DND-41 (cell line): ENCODE results near the gene ACSF3.
A peak's percentile ranks its signal among the peaks of the same experiment; 100 is the strongest.
"Not testable (repeated sequence)": the region's sequence is repeated elsewhere in the genome, so short reads cannot be mapped to it uniquely, and the experiment has no call there.

Source experiments
- ATAC-seq: fragments of 200-7000 bp; cut with Tn5 transposase; 3 replicates; pipeline ENCODE4 v1.9.1; 2021; ENCODE audit warnings: low read depth; ENCODE audit not compliant: insufficient read depth
- DNase-seq: peaks from one replicate; pipeline ENCODE4 v3.0.0-alpha.2; 2020
- H2AFZ ChIP-seq: 2 replicates; pipeline ENCODE4 v1.6.0; 2012; ENCODE audit warnings: low read depth, low read length
- H3K27ac ChIP-seq: 2 replicates; pipeline ENCODE4 v1.5.1; 2012; ENCODE audit warnings: low read length, inconsistent platforms
- H3K27me3 ChIP-seq: fragments of 200-600 bp; sonication (generic); 2 replicates; pipeline ENCODE4 v1.6.0; 2012; ENCODE audit warnings: low read length, mild to moderate bottlenecking, inconsistent platforms; ENCODE audit not compliant: insufficient read depth, poor library complexity
- H3K36me3 ChIP-seq: 2 replicates; pipeline ENCODE4 v1.5.1; 2012; ENCODE audit warnings: low read length, inconsistent platforms; ENCODE audit not compliant: insufficient read depth
- H3K4me1 ChIP-seq: 2 replicates; pipeline ENCODE4 v1.5.1; 2012; ENCODE audit warnings: mild to moderate bottlenecking, low read length; ENCODE audit not compliant: insufficient read depth
- H3K4me2 ChIP-seq: 2 replicates; pipeline ENCODE4 v1.6.0; 2012; ENCODE audit warnings: mild to moderate bottlenecking, moderate library complexity, low read length, inconsistent platforms; ENCODE audit not compliant: insufficient read depth
- H3K4me3 ChIP-seq, 2 experiments: fragments of 200-600 bp in 1 of 2; shearing (Covaris generic) in 1 of 2; 2 replicates each; pipeline ENCODE4 v1.5.1; 2012 to 2016; ENCODE audit warnings: inconsistent platforms in 2 of 2, low read length in 2 of 2, mild to moderate bottlenecking in 2 of 2, low read depth in 1 of 2, moderate library complexity in 1 of 2
- H3K79me2 ChIP-seq: 2 replicates; pipeline ENCODE4 v1.6.0; 2012; ENCODE audit warnings: low read length, inconsistent platforms; ENCODE audit not compliant: insufficient read depth
- H3K9ac ChIP-seq: 2 replicates; pipeline ENCODE4 v1.6.0; 2012; ENCODE audit warnings: low read depth, mild to moderate bottlenecking, inconsistent platforms, low read length, moderate library complexity
- H3K9me3 ChIP-seq: 2 replicates; pipeline ENCODE4 v1.5.1; 2012; ENCODE audit warnings: low read length, moderate library complexity, mild to moderate bottlenecking, inconsistent platforms; ENCODE audit not compliant: insufficient read depth, severe bottlenecking
- H4K20me1 ChIP-seq: 2 replicates; pipeline ENCODE4 v1.6.0; 2012; ENCODE audit warnings: low read length; ENCODE audit not compliant: insufficient read depth
- CTCF ChIP-seq: IDR thresholded peaks from 2 replicates; pipeline ENCODE4 v1.5.1; 2012; ENCODE audit warnings: borderline replicate concordance, low read length, moderate library complexity, mild to moderate bottlenecking; ENCODE audit not compliant: poor library complexity, severe bottlenecking; ENCODE audit errors: extremely low read depth
- EZH2 ChIP-seq: IDR thresholded peaks from 3 replicates; pipeline ENCODE4 v1.6.1; 2012; ENCODE audit warnings: borderline replicate concordance, low read depth, mild to moderate bottlenecking, moderate library complexity, low read length, inconsistent platforms; ENCODE audit not compliant: severe bottlenecking

Gene ACSF3

GRCh38 chr16:89191901-89192185 lies 98.2 kb downstream of the ACSF3 start:
- ATAC-seq = no peak
- Histone ChIP-seq H3K4me1 (peaks cover 5% of the 10 kb centered on the region), H3K9me3 (no peaks in the 10 kb centered on the region), H3K36me3 (no peaks in the 10 kb centered on the region), H3K4me3 (peak overlapping the region in 1 of 2 experiments; percentile 49; a peak in 2 of 4 replicates), H3K9ac (0 out of 2 replicates have a peak overlapping the region, but pooled peaks have one; percentile 21), H2AFZ (peak overlapping the region; percentile 33; the same call in 1 of the 2 replicates), H3K79me2 (no peaks in the 10 kb centered on the region), H4K20me1 (peaks cover 15% of the 10 kb centered on the region), H3K27me3 (no peaks in the 10 kb centered on the region), H3K4me2 (peak overlapping the region; percentile 68), H3K27ac (no peak overlapping the region)
- DNase-seq = no peak
- TF ChIP-seq CTCF (no peak), EZH2 (no peak)

GRCh38 chr16:89192186-89192955 lies 98.7 kb downstream of the ACSF3 start:
- Histone ChIP-seq H3K9ac (0 out of 2 replicates have a peak overlapping the region, but pooled peaks have one; percentile 21), H2AFZ (peak overlapping the region; percentile 33; the same call in 1 of the 2 replicates)
- peak; percentile 44 for ATAC-seq

GRCh38 chr16:89192956-89193575 lies 99.4 kb downstream of the ACSF3 start:
- peak; percentile 88 for DNase-seq
- Histone ChIP-seq H3K4me2 (no peak overlapping the region; the same call in 1 of the 2 replicates), H3K9ac (no peak overlapping the region)

More at GRCh38 chr16:89192186-89192955, 98.7 kb downstream of the ACSF3 start:
- H3K27me3 ChIP-seq, H3K36me3 ChIP-seq, H3K9me3 ChIP-seq, H3K79me2 ChIP-seq, H3K4me1 ChIP-seq, H4K20me1 ChIP-seq, H3K27ac ChIP-seq: not testable (repeated sequence)
- peak; percentile 83 for DNase-seq
- peak overlapping the region in 1 of 2 experiments; percentile 49; a peak in 2 of 4 replicates for H3K4me3 ChIP-seq
- H3K4me2 ChIP-seq = peak overlapping the region; percentile 68

More at GRCh38 chr16:89192956-89193575, 99.4 kb downstream of the ACSF3 start:
- Histone ChIP-seq H3K27me3 (no peaks in the 10 kb centered on the region), H3K4me1 (peaks cover 5% of the 10 kb centered on the region), H3K9me3 (no peaks in the 10 kb centered on the region), H4K20me1 (peaks cover 6% of the 10 kb centered on the region), H3K36me3 (no peaks in the 10 kb centered on the region), H3K79me2 (no peaks in the 10 kb centered on the region), H3K27ac (no peak overlapping the region), H3K4me3 (no peak overlapping the region), H2AFZ (no peak overlapping the region)
- peak; percentile 79 for ATAC-seq
- TF ChIP-seq CTCF = no peak
